WI38 (cell line): ENCODE data around the gene CNTN6.

Experiments
- H3K4me3 ChIP-seq: 2 replicates; pipeline ENCODE4 v1.5.1; 2011; ENCODE audit warnings: low read depth, mild to moderate bottlenecking, control low read depth, low read length
- CTCF ChIP-seq: IDR thresholded peaks from 2 replicates; pipeline ENCODE4 v1.5.1; 2012; ENCODE audit warnings: low read depth, mild to moderate bottlenecking, control low read depth, low read length

CNTN6 gene

GRCh38 chr3:1228289-1228688 lies 135.5 kb downstream of the CNTN6 start:
- H3K4me3 ChIP-seq: no peak overlapping the region
- TF ChIP-seq CTCF: no peak

GRCh38 chr3:1230920-1231319 lies 138.1 kb downstream of the CNTN6 start:
- H3K4me3 ChIP-seq: no peak overlapping the region
- TF ChIP-seq CTCF: no peak

- H3K4me3 ChIP-seq: no peak overlapping the region
- no peak for TF ChIP-seq CTCF
Observed at GRCh38 chr3:1232276-1232675, 139.5 kb downstream of the CNTN6 start.

GRCh38 chr3:1235526-1236120 lies 142.8 kb downstream of the CNTN6 start:
- H3K4me3 ChIP-seq: no peak overlapping the region
- TF ChIP-seq CTCF: no peak

GRCh38 chr3:1251282-1252060 lies 158.6 kb downstream of the CNTN6 start:
- no peak overlapping the region for H3K4me3 ChIP-seq
- no peak for TF ChIP-seq CTCF

GRCh38 chr3:1252061-1252430 lies 159.2 kb downstream of the CNTN6 start:
- TF ChIP-seq CTCF: no peak
- no peak overlapping the region for H3K4me3 ChIP-seq

- H3K4me3 ChIP-seq: no peak overlapping the region
- TF ChIP-seq CTCF: no peak
Observed at GRCh38 chr3:1262246-1262645, 169.4 kb downstream of the CNTN6 start.
